GM12801 (cell line): ENCODE results near the gene SEMA3C.

Source experiments
- CTCF ChIP-seq: IDR thresholded peaks from one replicate; pipeline ENCODE4 v1.5.1; 2011; ENCODE audit warnings: control low read depth; ENCODE audit not compliant: insufficient read length; ENCODE audit errors: extremely low read depth

Gene SEMA3C

GRCh38 chr7:80842022-80842790 lies 76.6 kb downstream of the SEMA3C start:
- no peak for TF ChIP-seq CTCF

GRCh38 chr7:80841423-80841955 lies 77.4 kb downstream of the SEMA3C start:
- TF ChIP-seq CTCF = no peak

- TF ChIP-seq CTCF = no peak
Measured at GRCh38 chr7:80840681-80841080, 78.2 kb downstream of the SEMA3C start.

GRCh38 chr7:80839855-80840254 lies 79.0 kb downstream of the SEMA3C start:
- TF ChIP-seq CTCF = no peak

GRCh38 chr7:80838643-80839042 lies 80.2 kb downstream of the SEMA3C start:
- TF ChIP-seq CTCF = no peak

- TF ChIP-seq CTCF = no peak
Measured at GRCh38 chr7:80837345-80837744, 81.5 kb downstream of the SEMA3C start.

- no peak for TF ChIP-seq CTCF
Measured at GRCh38 chr7:80835251-80835650, 83.6 kb downstream of the SEMA3C start.
